ENCODE results near the gene P2RY11.

P2RY11 gene

GRCh38 chr19:10114651-10115391 is 3.3 kb downstream of the P2RY11 start:
- no peak for FAIRE-seq

- FAIRE-seq = no peak
These were observed 4.0 kb downstream of the P2RY11 start for GRCh38 chr19:10115392-10116084.

GRCh38 chr19:10116085-10116865 is 4.8 kb downstream of the P2RY11 start:
- no peak for FAIRE-seq

- FAIRE-seq = no peak
These were observed 5.5 kb downstream of the P2RY11 start for GRCh38 chr19:10116866-10117616.

GRCh38 chr19:10118960-10119359 is 7.5 kb downstream of the P2RY11 start:
- FAIRE-seq = no peak

GRCh38 chr19:10120538-10121189 is 9.2 kb downstream of the P2RY11 start:
- FAIRE-seq = no peak

GRCh38 chr19:10122045-10122444 is 10.6 kb downstream of the P2RY11 start:
- no peak for FAIRE-seq

- FAIRE-seq = no peak
These were observed 12.9 kb downstream of the P2RY11 start for GRCh38 chr19:10124429-10124828.

GRCh38 chr19:10126213-10126639 is 14.7 kb downstream of the P2RY11 start:
- FAIRE-seq = no peak

- FAIRE-seq = no peak
These were observed 21.4 kb downstream of the P2RY11 start for GRCh38 chr19:10132905-10133304.

GRCh38 chr19:10133596-10133995 is 22.1 kb downstream of the P2RY11 start:
- no peak for FAIRE-seq

- FAIRE-seq = no peak
These were observed 22.5 kb downstream of the P2RY11 start for GRCh38 chr19:10134040-10134439.

GRCh38 chr19:10135551-10136334 is 24.2 kb downstream of the P2RY11 start:
- no peak for FAIRE-seq

- no peak for FAIRE-seq
These were observed 25.4 kb downstream of the P2RY11 start for GRCh38 chr19:10136936-10137335.

- no peak for FAIRE-seq
These were observed 26.5 kb downstream of the P2RY11 start for GRCh38 chr19:10137751-10138682.

GRCh38 chr19:10138879-10139795 is 27.6 kb downstream of the P2RY11 start:
- FAIRE-seq = no peak

GRCh38 chr19:10139952-10140351 is 28.5 kb downstream of the P2RY11 start:
- no peak for FAIRE-seq

GRCh38 chr19:10141479-10141878 is 30.0 kb downstream of the P2RY11 start:
- FAIRE-seq = no peak

GRCh38 chr19:10141973-10142372 is 30.5 kb downstream of the P2RY11 start:
- FAIRE-seq = no peak
